CD4-positive, alpha-beta T cell treated with Interferon alpha-2 for 1 hour (primary cell): Measurements from ENCODE around the gene AIMP1.
"Not testable (repeated sequence)": the region's sequence is repeated elsewhere in the genome, so short reads cannot be mapped to it uniquely, and the experiment has no call there.

Experiments
- DNase-seq, 2 donors: peaks; one replicate each; pipeline ENCODE4 v3.0.0-alpha.2; 2020 to 2022

AIMP1 gene

GRCh38 chr4:106355193-106355592 lies 38.8 kb downstream of the AIMP1 start:
- no peak for DNase-seq

GRCh38 chr4:106358899-106359298 lies 42.5 kb downstream of the AIMP1 start:
- no peak for DNase-seq

GRCh38 chr4:106362086-106362825 lies 45.9 kb downstream of the AIMP1 start:
- no peak for DNase-seq

GRCh38 chr4:106364282-106364681 lies 47.9 kb downstream of the AIMP1 start:
- DNase-seq, result no peak

GRCh38 chr4:106365613-106366012 lies 49.3 kb downstream of the AIMP1 start:
- DNase-seq, result no peak

GRCh38 chr4:106366026-106366425 lies 49.7 kb downstream of the AIMP1 start:
- DNase-seq, result no peak

- DNase-seq, result no peak
Observed at GRCh38 chr4:106367072-106367471, 50.7 kb downstream of the AIMP1 start.

GRCh38 chr4:106368678-106369077 lies 52.3 kb downstream of the AIMP1 start, which contains the start of gene GIMD1:
TSS of gene GIMD1 (minus strand) at chr4:106368778. CDS start at chr4:106367435, 1,343 bp downstream.
- no peak for DNase-seq

GRCh38 chr4:106369456-106370060 lies 53.2 kb downstream of the AIMP1 start:
- DNase-seq, result peak in 1 of 2 donors; percentile 18

GRCh38 chr4:106370214-106370613 lies 53.9 kb downstream of the AIMP1 start:
- DNase-seq, result no peak

- no peak for DNase-seq
Observed at GRCh38 chr4:106371161-106371560, 54.8 kb downstream of the AIMP1 start.

- no peak for DNase-seq
Observed at GRCh38 chr4:106373026-106373425, 56.7 kb downstream of the AIMP1 start.

- no peak for DNase-seq
Observed at GRCh38 chr4:106380179-106380578, 63.8 kb downstream of the AIMP1 start.

- DNase-seq, result no peak
Observed at GRCh38 chr4:106384878-106385277, 68.5 kb downstream of the AIMP1 start.

GRCh38 chr4:106385853-106386393 lies 69.6 kb downstream of the AIMP1 start:
- no peak for DNase-seq

GRCh38 chr4:106395582-106395981 lies 79.2 kb downstream of the AIMP1 start:
- no peak for DNase-seq

GRCh38 chr4:106398898-106399297 lies 82.5 kb downstream of the AIMP1 start:
- not testable (repeated sequence) for DNase-seq
